Osteocyte (in vitro differentiated cells): ENCODE results near the gene ECHDC1. TPM values are rescaled to one million over a fixed set of nuclear protein-coding genes. Genes with fewer than 3 reads are reported as not detected.

Source experiments
- DNase-seq: peaks from one replicate; pipeline ENCODE4 v3.0.0; 2021; ENCODE audit warnings: mixed read lengths; ENCODE audit not compliant: unreplicated experiment; ENCODE audit errors: extremely low spot score
- H3K27ac Mint-ChIP-seq: one replicate; pipeline ENCODE4 v1.8.0; 2021; ENCODE audit warnings: mild to moderate bottlenecking, mixed read lengths; ENCODE audit not compliant: unreplicated experiment
- H3K27me3 Mint-ChIP-seq: one replicate; pipeline ENCODE4 v1.8.0; 2021; ENCODE audit warnings: mixed read lengths; ENCODE audit not compliant: unreplicated experiment
- H3K36me3 Mint-ChIP-seq: one replicate; pipeline ENCODE4 v1.8.0; 2021; ENCODE audit warnings: mixed read lengths; ENCODE audit not compliant: unreplicated experiment
- H3K4me1 Mint-ChIP-seq: one replicate; pipeline ENCODE4 v1.8.0; 2021; ENCODE audit warnings: mixed read lengths; ENCODE audit not compliant: unreplicated experiment
- H3K4me3 Mint-ChIP-seq: one replicate; pipeline ENCODE4 v1.8.0; 2021; ENCODE audit warnings: mild to moderate bottlenecking, moderate library complexity, mixed read lengths; ENCODE audit not compliant: unreplicated experiment
- H3K9me3 Mint-ChIP-seq: one replicate; pipeline ENCODE4 v1.8.0; 2021; ENCODE audit warnings: mixed read lengths; ENCODE audit not compliant: unreplicated experiment
- total RNA-seq: library from RNA; stranded (reverse); gene quantifications from 2 replicates; pipeline ENCODE4 v1.2.1, GENCODE V29; 2021
- TF ChIP-seq, protein P1 (sequence below): fragments of 200-600 bp; sonication (generic); IDR thresholded peaks from 2 replicates; pipeline ENCODE4 v1.5.0; 2021; ENCODE audit warnings: antibody characterized with exemption, mild to moderate bottlenecking, moderate library complexity

ECHDC1 gene
- total RNA-seq, 1 donor from 2014 or later = 47.2 TPM

DNA sequence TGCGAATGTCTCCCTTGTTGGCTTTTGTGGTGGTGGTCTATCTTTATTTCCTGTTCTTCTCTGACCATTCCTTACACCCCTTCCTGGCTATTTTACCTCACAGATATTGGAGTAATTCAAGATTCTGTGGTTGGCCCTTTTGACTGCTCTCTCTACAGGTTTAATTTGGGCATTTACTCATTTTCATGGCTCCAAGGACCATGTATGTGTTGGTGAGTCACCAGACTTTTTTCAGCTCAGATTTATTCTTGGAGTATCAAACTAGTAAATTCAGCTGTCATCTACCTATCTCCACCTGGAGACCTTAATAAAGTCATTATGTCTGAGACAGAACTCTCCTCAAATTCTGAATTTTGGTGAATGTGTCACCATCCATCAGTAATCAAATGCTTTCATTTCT lies 61.2 kb downstream of the ECHDC1 start:
- Mint-ChIP-seq H3K4me3 (no peak overlapping the region), H3K27me3 (no peaks in the 10 kb centered on the region), H3K27ac (no peak overlapping the region), H3K36me3 (peaks cover 58% of the 10 kb centered on the region), H3K9me3 (no peaks in the 10 kb centered on the region), H3K4me1 (peaks cover 2% of the 10 kb centered on the region)
- TF ChIP-seq, protein P1, sequence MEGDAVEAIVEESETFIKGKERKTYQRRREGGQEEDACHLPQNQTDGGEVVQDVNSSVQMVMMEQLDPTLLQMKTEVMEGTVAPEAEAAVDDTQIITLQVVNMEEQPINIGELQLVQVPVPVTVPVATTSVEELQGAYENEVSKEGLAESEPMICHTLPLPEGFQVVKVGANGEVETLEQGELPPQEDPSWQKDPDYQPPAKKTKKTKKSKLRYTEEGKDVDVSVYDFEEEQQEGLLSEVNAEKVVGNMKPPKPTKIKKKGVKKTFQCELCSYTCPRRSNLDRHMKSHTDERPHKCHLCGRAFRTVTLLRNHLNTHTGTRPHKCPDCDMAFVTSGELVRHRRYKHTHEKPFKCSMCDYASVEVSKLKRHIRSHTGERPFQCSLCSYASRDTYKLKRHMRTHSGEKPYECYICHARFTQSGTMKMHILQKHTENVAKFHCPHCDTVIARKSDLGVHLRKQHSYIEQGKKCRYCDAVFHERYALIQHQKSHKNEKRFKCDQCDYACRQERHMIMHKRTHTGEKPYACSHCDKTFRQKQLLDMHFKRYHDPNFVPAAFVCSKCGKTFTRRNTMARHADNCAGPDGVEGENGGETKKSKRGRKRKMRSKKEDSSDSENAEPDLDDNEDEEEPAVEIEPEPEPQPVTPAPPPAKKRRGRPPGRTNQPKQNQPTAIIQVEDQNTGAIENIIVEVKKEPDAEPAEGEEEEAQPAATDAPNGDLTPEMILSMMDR = no peak
- no peak for DNase-seq

DNA sequence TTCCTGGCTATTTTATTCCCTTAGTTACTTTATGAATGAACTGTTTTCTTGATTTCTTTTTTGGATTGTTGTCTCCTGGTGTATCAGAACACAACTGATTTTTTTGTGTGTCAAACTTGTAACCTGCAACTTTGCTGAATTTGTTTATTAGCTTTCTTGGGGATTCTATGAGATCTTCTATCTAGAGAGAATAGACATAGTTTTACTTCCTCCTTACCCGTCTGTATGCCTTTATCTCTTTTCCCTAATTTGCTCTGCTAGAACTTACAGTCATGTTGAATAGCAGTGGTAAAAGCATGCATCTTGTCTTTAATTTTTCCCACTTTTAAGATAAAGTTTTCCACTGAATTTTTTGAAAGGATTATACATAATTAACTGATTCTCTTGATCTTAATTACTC lies 63.6 kb downstream of the ECHDC1 start:
- TF ChIP-seq, protein P1 = no peak
- Mint-ChIP-seq H3K4me1 (peaks cover 2% of the 10 kb centered on the region), H3K4me3 (no peak overlapping the region), H3K36me3 (peaks cover 36% of the 10 kb centered on the region), H3K27me3 (no peaks in the 10 kb centered on the region), H3K27ac (no peak overlapping the region), H3K9me3 (no peaks in the 10 kb centered on the region)
- DNase-seq = no peak

DNA sequence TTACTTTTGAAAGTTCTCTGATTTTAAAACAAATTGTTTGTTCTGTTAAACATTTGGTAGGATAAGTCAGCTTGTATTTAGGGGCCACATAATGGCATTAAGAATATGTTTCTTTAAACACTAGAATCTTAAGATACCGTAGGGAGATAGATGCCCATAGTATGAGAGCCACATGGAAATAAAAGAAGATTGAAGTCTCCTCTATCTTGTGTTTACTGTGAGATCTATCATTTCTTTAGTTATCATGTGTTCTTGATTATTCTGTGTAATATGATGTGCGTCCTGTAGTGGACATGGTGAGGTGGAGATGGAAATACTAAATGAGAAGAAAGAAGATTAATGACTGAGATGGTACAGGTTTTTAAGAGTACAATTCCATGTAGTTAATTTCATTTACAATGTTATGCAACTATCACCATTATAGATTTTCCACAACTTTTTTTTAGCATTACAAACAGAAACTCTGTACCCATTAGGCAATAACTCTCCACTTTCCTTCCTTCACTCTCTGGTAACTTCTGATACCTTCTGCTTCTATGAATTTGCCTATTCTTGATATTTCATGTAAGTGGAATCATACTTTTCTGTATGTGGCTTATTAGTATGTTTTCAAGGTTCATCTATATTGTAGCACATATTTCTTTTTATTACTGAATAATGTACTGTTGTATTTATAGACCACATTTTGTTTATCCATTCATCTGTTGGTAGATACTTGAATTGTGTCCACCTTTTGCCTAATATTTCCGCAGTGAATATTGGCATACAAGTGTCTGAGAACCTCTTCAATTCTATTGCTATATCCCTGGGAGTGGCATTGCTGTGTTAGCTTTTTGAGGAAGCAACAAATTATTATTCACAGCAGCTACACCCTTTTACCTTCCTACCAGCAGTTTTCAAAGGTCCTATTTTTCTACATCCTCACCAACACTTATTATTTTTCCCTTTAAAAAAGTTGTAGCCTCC lies 65.2 kb downstream of the ECHDC1 start:
- TF ChIP-seq, protein P1 = no peak
- Mint-ChIP-seq H3K4me1 (peaks cover 2% of the 10 kb centered on the region), H3K9me3 (no peaks in the 10 kb centered on the region), H3K27me3 (no peaks in the 10 kb centered on the region), H3K36me3 (peaks cover 27% of the 10 kb centered on the region), H3K27ac (no peak overlapping the region), H3K4me3 (no peak overlapping the region)
- no peak for DNase-seq

DNA sequence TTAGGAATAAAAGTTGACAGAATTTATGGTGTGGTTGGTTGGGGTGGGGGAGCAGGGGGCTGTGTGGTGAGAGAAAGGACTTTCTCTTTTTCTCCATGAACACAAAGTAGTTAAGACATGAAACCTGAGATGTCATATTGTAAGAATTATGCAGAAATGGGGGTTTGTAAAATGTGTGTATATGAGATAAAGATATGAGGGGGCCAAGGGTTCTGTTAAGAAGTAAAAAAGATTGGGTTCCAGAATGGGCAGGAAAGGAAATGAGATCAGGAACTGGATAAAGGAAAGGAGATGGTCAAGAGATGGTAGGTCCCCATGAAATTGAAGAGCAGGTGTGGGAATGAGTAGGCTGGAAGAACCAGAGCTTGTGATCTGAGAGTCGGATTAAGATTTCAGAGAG lies 67.1 kb downstream of the ECHDC1 start:
- no peak for DNase-seq
- no peaks in the 10 kb centered on the region for H3K9me3 Mint-ChIP-seq
- H3K4me1 Mint-ChIP-seq = peaks cover 8% of the 10 kb centered on the region
- H3K36me3 Mint-ChIP-seq = peaks cover 12% of the 10 kb centered on the region
- H3K4me3 Mint-ChIP-seq = no peak overlapping the region
- TF ChIP-seq, protein P1 = no peak
- no peaks in the 10 kb centered on the region for H3K27me3 Mint-ChIP-seq
- no peak overlapping the region for H3K27ac Mint-ChIP-seq

DNA sequence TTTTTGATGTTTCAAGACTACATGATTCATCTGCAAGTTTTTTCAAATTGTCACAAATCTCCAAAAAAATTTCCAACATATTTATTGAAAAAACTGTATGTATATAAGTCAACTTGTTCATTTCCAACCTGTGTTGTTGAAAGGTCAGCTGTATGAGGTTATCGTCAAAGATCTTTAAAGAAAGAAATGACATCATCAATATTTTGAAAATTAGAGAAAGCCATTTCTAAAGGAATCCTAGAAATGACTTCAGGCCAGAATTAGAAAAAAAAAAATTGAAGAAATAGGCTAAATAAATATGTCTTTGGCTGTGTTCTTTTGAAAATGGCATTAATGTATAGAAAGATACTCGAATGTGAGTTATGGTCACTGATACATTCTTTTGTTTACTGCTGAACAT lies 69.9 kb downstream of the ECHDC1 start:
- H3K36me3 Mint-ChIP-seq = peaks cover 9% of the 10 kb centered on the region
- no peak overlapping the region for H3K4me3 Mint-ChIP-seq
- no peaks in the 10 kb centered on the region for H3K9me3 Mint-ChIP-seq
- peaks cover 27% of the 10 kb centered on the region for H3K4me1 Mint-ChIP-seq
- no peak for DNase-seq
- TF ChIP-seq, protein P1 = no peak
- H3K27me3 Mint-ChIP-seq = no peaks in the 10 kb centered on the region
- H3K27ac Mint-ChIP-seq = no peak overlapping the region
